Nucleus accumbens (tissue), 56 donors: ENCODE measurements around the gene UTP15.

ENCODE experiments used
- DNase-seq, 56 donors: peaks; one replicate each; lab custom pipeline; 2025; lab: John Stamatoyannopoulos, UW

Gene UTP15

DNA sequence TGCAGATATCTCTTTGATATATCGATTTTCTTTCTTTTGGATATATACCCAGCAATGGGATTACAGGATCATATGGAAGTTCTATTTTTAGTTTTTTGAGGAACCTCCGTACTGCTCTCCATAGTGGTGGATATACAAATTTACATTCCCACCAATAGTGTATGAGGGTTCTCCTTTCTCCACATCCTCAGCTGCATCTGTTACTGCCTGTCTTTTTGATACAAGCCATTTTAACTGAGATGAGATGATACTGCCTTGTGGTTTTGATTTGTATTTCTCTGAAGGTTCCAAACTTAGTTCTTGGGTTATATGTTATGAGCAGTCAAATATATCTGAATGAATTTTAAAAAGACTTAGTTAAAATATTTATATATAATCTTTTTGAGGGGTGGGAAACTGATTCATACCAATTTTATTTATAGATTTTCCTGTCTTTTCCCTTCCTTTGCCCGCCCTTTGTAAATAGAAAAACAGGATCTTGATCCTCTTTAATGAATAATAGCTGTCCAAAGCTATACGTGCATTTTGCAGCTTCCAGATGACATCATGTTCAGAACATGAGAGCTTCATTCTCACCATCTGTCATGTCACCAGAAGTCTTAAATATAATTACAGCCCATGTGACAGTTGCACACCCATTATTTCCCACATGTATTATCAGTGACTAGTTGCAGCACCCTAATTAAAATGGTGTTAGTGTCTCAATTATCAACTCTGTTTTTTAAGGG, 54.2 kb downstream of the UTP15 start:
- DNase-seq: no peak

- no peak for DNase-seq
Observed at GRCh38 chr5:73620334-73620687, 54.8 kb downstream of the UTP15 start.

GRCh38 chr5:73623060-73623459, 57.5 kb downstream of the UTP15 start:
- DNase-seq: no peak

DNA sequence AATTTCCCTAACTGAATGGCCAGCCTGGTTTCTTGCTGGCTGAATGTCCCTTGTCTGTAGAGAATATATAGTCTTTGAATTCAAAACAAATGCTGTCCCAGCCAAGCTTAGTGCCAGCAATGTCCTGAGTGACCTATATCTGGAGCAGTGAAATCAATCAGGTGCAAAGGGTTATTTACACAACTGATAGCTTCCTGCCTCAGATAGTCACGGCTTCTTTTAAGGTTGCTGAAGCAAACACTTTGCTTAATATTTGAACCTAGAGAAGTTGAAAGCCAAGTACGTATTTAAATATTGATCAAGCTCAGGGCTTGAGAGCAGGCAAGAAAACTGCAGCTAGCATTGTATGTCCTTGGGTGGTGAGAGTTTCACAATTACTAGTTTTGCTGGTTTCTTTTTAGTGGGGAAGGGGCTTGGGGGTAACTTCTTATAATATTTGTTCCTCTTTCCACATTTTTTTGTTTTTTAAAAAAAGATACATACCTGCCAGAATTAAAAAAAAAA, 58.4 kb downstream of the UTP15 start:
- no peak for DNase-seq

- DNase-seq: no peak
Observed at GRCh38 chr5:73624888-73625287, 59.3 kb downstream of the UTP15 start.

GRCh38 chr5:73625372-73625943, 59.9 kb downstream of the UTP15 start:
- DNase-seq: peak in 12 of 56 donors; percentile 1 to 57 (median 25)

DNA sequence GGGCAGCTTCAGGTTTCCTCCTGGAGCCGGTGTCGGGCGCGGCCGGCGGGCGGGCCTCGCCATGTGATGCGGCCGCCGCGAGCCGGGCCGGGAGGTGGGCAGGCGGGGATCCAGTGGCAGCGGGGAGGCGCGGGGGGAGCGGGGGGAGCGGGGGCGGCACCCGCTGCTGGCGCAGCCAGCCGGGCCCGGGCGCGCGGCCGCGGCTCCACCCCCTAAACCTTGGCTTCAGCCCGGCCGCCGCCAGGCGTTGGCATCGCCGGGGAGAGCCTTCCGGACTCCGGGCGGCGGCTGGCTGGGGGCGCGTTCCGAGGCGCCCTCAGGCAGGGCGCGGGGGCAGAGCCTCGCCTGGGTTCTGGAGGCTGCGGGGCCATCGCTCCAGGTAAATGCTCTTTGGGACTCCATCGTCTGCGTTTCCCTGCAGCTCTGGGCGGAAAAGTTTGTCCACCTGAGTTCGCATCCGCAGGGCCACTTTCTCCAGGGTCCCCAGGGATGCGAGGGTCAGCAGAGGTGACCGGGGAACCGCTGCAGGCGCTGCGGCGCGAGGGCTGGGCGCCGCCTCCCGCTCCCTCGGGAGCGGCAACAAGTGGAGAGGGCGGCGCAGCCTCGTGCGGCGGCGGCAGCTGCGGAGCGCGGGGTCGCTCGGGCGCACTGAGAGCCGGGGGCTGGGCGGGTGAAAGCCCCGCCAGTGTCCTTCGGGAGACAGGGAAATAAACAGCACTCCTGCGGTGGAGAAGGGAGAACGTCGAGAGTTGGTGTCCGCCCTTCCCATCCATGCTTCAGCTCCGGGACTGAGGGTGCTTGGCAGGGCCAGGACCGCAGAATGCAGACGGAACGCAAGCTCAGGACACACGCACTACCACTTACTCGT, 60.6 kb downstream of the UTP15 start, which contains the start of gene ARHGEF28:
ARHGEF28 (plus strand) TSS at position 253 of the 868 bp plus-strand sequence. CDS start 58,656 bp downstream, outside the sequence.
- DNase-seq: peak in 41 of 56 donors; percentile 5 to 68 (median 28)

GRCh38 chr5:73626814-73627313, 61.3 kb downstream of the UTP15 start:
- DNase-seq: no peak

DNA sequence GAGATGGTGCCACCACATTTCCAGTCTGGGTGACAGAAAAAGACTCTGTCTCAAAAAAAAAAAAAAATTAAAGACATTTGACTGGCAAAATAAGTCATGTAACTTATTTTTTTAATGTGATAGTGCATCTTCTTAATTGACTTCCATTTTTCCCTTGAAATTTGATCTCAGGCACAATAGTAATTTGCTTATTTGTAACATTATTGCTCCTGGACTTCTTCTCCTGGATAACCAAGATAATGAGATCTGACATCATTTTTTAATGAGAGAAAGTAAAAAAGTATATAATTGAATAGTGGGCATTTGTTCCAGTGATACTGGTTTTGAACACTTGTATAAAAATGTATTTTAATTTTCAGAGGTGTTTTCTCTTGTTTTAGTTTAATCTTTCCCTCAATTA, 63.9 kb downstream of the UTP15 start:
- no peak for DNase-seq

GRCh38 chr5:73630765-73631164, 65.2 kb downstream of the UTP15 start:
- no peak for DNase-seq

DNA sequence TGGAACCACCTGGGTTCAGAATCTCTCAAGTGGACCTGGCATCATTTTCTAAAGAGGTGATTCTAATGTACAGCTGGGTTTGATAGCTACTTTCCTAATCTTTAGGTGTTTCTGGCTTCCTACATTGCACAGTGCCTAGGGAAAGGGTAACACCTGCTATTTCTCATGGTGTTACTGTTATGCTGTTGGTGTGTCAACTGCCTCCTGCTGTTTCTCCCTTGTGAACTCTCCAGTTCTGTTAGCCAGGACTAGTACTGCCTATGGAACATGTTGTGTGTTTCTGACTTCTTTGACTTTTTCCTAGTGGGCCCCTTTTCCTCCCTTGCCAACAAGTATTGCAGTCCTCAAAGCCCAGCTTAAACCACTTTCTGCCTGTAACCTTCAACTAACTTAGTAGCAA, 66.0 kb downstream of the UTP15 start:
- DNase-seq: no peak
